HL-60 (cell line): ENCODE results near the gene COA5.
A peak's percentile ranks its signal among the peaks of the same experiment; 100 is the strongest.

Experiments
- DNase-seq, 2 experiments: peaks; one replicate each; pipeline ENCODE4 v3.0.0-alpha.2; 2010 to 2020; ENCODE audit warnings: low read depth in 1 of 2, low spot score in 1 of 2
- H3K27ac ChIP-seq: fragments of 250-450 bp; sonication (Bioruptor Pico); replicated peaks from 2 replicates; pipeline ENCODE4 v1.5.1; 2020; ENCODE audit warnings: mild to moderate bottlenecking, moderate library complexity
- H3K27me3 ChIP-seq: fragments of 250-450 bp; sonication (Bioruptor Pico); 2 replicates; pipeline ENCODE4 v1.5.1; 2021; ENCODE audit warnings: mild to moderate bottlenecking, moderate library complexity; ENCODE audit not compliant: insufficient read depth, poor library complexity, severe bottlenecking
- H3K4me3 ChIP-seq: replicated peaks from 2 replicates; pipeline ENCODE4 v1.5.1; 2011; ENCODE audit warnings: mild to moderate bottlenecking, control low read depth, low read length; ENCODE audit not compliant: insufficient read depth
- GABPA ChIP-seq: IDR thresholded peaks from 2 replicates; pipeline ENCODE4 v1.6.1; 2012; ENCODE audit warnings: low read depth
- POLR2AphosphoS5 ChIP-seq: IDR thresholded peaks from 2 replicates; pipeline ENCODE4 v1.6.1; 2012; ENCODE audit warnings: low read depth
- REST ChIP-seq: IDR thresholded peaks from 2 replicates; pipeline ENCODE4 v1.6.1; 2012; ENCODE audit warnings: low read depth; ENCODE audit not compliant: insufficient replicate concordance
- SPI1 ChIP-seq: IDR thresholded peaks from 2 replicates; pipeline ENCODE4 v1.6.1; 2012; ENCODE audit warnings: low read depth, mild to moderate bottlenecking, borderline replicate concordance
- TF ChIP-seq, protein P1 (sequence below): IDR thresholded peaks from one replicate; pipeline ENCODE4 v1.5.1; 2011; ENCODE audit warnings: low read length, control low read depth, inconsistent platforms; ENCODE audit not compliant: insufficient read depth

COA5 gene

GRCh38 chr2:98554116-98554861, 54.0 kb downstream of the COA5 start:
- DNase-seq: no peak
- Histone ChIP-seq H3K4me3 (no peak overlapping the region), H3K27ac (no peak overlapping the region), H3K27me3 (no peaks in the 10 kb centered on the region)
- TF ChIP-seq, protein P1, sequence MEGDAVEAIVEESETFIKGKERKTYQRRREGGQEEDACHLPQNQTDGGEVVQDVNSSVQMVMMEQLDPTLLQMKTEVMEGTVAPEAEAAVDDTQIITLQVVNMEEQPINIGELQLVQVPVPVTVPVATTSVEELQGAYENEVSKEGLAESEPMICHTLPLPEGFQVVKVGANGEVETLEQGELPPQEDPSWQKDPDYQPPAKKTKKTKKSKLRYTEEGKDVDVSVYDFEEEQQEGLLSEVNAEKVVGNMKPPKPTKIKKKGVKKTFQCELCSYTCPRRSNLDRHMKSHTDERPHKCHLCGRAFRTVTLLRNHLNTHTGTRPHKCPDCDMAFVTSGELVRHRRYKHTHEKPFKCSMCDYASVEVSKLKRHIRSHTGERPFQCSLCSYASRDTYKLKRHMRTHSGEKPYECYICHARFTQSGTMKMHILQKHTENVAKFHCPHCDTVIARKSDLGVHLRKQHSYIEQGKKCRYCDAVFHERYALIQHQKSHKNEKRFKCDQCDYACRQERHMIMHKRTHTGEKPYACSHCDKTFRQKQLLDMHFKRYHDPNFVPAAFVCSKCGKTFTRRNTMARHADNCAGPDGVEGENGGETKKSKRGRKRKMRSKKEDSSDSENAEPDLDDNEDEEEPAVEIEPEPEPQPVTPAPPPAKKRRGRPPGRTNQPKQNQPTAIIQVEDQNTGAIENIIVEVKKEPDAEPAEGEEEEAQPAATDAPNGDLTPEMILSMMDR: no peak
- no peak for TF ChIP-seq SPI1
- TF ChIP-seq GABPA: no peak
- no peak for TF ChIP-seq REST

DNA sequence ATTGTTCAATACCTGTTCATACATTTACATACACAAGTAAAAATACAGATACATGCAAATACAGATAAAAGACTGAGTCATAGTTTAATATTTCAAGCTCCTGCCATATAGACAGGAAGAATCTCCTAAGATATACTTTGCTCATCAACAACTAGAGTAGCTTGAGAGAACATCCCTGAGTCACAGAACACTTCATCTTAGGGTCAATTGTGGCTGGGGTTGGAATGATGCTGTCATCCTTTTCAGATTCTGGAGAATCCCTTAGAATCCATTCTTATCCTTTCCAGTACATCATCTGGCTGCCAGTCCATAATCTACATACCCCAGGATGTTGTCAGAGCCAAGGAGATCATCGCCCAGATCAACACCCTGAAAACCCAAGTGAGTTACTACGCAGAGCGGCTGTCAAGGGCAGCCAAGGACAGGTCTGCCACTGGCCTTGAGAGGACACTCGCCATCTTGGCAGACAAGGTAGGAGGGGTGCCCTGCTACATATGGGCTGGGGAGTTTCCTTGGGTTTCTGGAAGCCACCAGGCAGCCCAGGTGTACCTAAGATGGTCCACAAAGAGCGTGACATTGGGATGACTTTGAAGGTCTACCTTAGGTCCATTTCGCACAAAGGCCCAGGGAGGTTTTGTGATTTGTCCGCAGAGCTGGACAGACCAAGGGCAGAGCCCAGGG, 55.7 kb downstream of the COA5 start:
- Histone ChIP-seq H3K27ac (no peak overlapping the region), H3K4me3 (no peak overlapping the region), H3K27me3 (no peaks in the 10 kb centered on the region)
- DNase-seq: no peak
- TF ChIP-seq SPI1 (no peak), POLR2AphosphoS5 (no peak), GABPA (no peak), REST (no peak)
- TF ChIP-seq, protein P1: no peak

DNA sequence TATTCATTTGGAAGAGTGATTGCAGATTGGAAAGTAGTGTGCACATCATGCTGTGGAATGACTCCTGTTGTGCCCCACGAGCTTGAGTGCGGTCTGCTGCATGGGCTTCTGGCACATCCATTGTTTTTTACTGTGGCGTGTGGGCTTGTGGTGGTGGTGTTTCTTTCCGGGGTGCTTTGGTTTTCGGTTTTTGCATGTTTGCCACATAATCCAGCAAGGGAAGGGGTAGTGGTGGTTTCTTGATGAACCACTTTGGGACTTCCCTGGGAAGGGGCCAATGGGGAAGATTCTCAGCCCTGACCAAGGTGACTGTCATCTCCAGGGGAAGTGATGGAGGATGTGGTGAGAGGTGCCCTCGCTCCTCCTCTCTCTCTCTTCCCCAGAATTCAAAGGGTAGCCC, 57.0 kb downstream of the COA5 start:
- Histone ChIP-seq H3K27ac (no peak overlapping the region), H3K4me3 (no peak overlapping the region), H3K27me3 (no peaks in the 10 kb centered on the region)
- peak in 1 of 2 experiments; percentile 38 for DNase-seq
- no peak for TF ChIP-seq POLR2AphosphoS5
- no peak for TF ChIP-seq GABPA
- TF ChIP-seq REST: no peak
- 0 out of 2 replicates have a peak, but pooled peaks have one; percentile 8 for TF ChIP-seq SPI1
- TF ChIP-seq, protein P1: no peak
